H1 (cell line): Measurements from ENCODE around the gene RASAL2. TPM values are rescaled to one million over a fixed set of nuclear protein-coding genes. Genes with fewer than 3 reads are reported as not detected.

Experiments
- CBX5 ChIP-seq: fragments of 300-800, 300-1000 bp; sonication (generic); IDR thresholded peaks from 2 replicates; pipeline ENCODE4 v1.7.1; 2016; ENCODE audit warnings: antibody characterized with exemption, low read length, low read depth
- CHD1 ChIP-seq: IDR thresholded peaks from 2 replicates; pipeline ENCODE4 v1.6.1; 2012; ENCODE audit warnings: low read depth, low read length, improper control_type of control experiment
- CHD2 ChIP-seq: IDR thresholded peaks from 2 replicates; pipeline ENCODE4 v1.6.1; 2012; ENCODE audit warnings: low read length, improper control_type of control experiment
- CHD7 ChIP-seq: fragments of 300-600 bp; sonication (generic); IDR thresholded peaks from 2 replicates; pipeline ENCODE4 v1.7.1; 2012; ENCODE audit warnings: low read length, moderate library complexity, mild to moderate bottlenecking, inconsistent platforms; ENCODE audit not compliant: insufficient replicate concordance
- KDM4A ChIP-seq: IDR thresholded peaks from one replicate; pipeline ENCODE4 v1.7.1; 2012; ENCODE audit warnings: low read depth, mild to moderate bottlenecking, moderate library complexity, low read length, inconsistent platforms; ENCODE audit not compliant: severe bottlenecking
- RBBP5 ChIP-seq: IDR thresholded peaks from 2 replicates; pipeline ENCODE4 v1.7.1; 2012; ENCODE audit warnings: low read depth, mild to moderate bottlenecking, inconsistent platforms, low read length, moderate library complexity, borderline replicate concordance
- SIN3A ChIP-seq, 2 experiments: IDR thresholded peaks in 1 of 2; conservative IDR thresholded peaks in 1 of 2; 2 replicates each; pipeline ENCODE4 v1.6.1; 2011 to 2012; ENCODE audit warnings: low read length in 2 of 2, improper control_type of control experiment in 1 of 2, low read depth in 1 of 2, mild to moderate bottlenecking in 1 of 2
- SIX5 ChIP-seq: IDR thresholded peaks from 2 replicates; pipeline ENCODE4 v1.6.1; 2011; ENCODE audit warnings: mild to moderate bottlenecking, low read depth, low read length
- TEAD4 ChIP-seq: IDR thresholded peaks from 2 replicates; pipeline ENCODE4 v1.6.1; 2012; ENCODE audit warnings: low read depth, low read length, inconsistent platforms, mixed read lengths
- YY1 ChIP-seq: IDR thresholded peaks from 2 replicates; pipeline ENCODE4 v1.6.1; 2011; ENCODE audit warnings: low read depth, mild to moderate bottlenecking, low read length
- polyA plus RNA-seq, 7 experiments: library from polyadenylated mRNA; depleted of rRNA in 3 of 7; stranded (reverse) in 5 of 7; unstranded in 2 of 7; fragments of >200 nt in 5 of 7; fragments of 200-250 nt in 2 of 7; gene quantifications; 1 replicate in 5 of 7; 2 replicates in 1 of 7; 4 replicates in 1 of 7; pipeline versions ENCODE4 v1.2.1 to v1.2.3, GENCODE V29; 2011 to 2013; ENCODE audit warnings: missing spikeins in 2 of 7, mixed read lengths in 2 of 7
- total RNA-seq: library from RNA; stranded (reverse); fragmentation: NEBNext Ultra II Directional; extraction: Animal tissue kit (Norgen Biotek cat#: 25700); gene quantifications from 2 replicates; pipeline ENCODE4 v1.2.1, GENCODE V29; 2021
- TF ChIP-seq, protein P1 (sequence below): IDR thresholded peaks from 2 replicates; pipeline ENCODE4 v1.6.1; 2011; ENCODE audit warnings: low read depth, mild to moderate bottlenecking, low read length; ENCODE audit not compliant: insufficient read depth

The RASAL2 gene
- total and polyA plus RNA-seq, 2 of the 8 experiments (the other 6 are each of a cell fraction or from before 2014, with no cell fraction given) = 15.9 to 32.5 TPM

DNA sequence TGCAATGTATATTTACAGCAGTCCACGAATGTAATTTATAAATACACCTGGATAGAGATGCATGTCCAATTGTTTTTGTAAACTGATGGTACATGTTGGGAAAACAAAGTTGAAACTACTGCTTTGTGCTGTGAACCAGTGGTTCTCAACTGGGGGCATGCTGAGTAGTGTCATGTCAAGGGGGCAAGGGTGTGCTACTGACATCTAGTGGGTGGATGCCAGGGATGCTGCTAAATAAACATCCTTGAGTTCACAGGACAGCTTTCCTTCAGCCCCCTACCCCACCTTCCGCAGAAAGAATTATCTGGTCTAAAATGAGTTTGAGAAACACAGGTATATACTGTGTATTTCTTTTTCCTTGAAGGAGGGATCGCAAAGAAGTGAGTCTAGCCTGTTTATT, 95.9 kb downstream of the RASAL2 start (continued):
- TF ChIP-seq CHD7 (no peak), CHD2 (no peak), TEAD4 (peak; percentile 66), KDM4A (no peak), SIX5 (no peak), CHD1 (no peak), RBBP5 (no peak), CBX5 (no peak), SIN3A (conservative IDR thresholded peaks at IDR 0.05 in 1 of 2, IDR thresholded peaks at IDR 0.05 in 1 of 2; ENCODE audit: low read depth in 1 of 2, low read length in 2 of 2) (0 out of 4 replicates have a peak, but pooled peaks of 1 of the 2 experiments have one; percentile 32), YY1 (no peak)
- TF ChIP-seq, protein P1, sequence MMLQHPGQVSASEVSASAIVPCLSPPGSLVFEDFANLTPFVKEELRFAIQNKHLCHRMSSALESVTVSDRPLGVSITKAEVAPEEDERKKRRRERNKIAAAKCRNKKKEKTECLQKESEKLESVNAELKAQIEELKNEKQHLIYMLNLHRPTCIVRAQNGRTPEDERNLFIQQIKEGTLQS = no peak
